Measurements from ENCODE around the gene MAGEA12.
"Not testable (repeated sequence)": the region's sequence is repeated elsewhere in the genome, so short reads cannot be mapped to it uniquely, and the experiment has no call there.

The MAGEA12 gene, protein sequence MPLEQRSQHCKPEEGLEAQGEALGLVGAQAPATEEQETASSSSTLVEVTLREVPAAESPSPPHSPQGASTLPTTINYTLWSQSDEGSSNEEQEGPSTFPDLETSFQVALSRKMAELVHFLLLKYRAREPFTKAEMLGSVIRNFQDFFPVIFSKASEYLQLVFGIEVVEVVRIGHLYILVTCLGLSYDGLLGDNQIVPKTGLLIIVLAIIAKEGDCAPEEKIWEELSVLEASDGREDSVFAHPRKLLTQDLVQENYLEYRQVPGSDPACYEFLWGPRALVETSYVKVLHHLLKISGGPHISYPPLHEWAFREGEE

DNA sequence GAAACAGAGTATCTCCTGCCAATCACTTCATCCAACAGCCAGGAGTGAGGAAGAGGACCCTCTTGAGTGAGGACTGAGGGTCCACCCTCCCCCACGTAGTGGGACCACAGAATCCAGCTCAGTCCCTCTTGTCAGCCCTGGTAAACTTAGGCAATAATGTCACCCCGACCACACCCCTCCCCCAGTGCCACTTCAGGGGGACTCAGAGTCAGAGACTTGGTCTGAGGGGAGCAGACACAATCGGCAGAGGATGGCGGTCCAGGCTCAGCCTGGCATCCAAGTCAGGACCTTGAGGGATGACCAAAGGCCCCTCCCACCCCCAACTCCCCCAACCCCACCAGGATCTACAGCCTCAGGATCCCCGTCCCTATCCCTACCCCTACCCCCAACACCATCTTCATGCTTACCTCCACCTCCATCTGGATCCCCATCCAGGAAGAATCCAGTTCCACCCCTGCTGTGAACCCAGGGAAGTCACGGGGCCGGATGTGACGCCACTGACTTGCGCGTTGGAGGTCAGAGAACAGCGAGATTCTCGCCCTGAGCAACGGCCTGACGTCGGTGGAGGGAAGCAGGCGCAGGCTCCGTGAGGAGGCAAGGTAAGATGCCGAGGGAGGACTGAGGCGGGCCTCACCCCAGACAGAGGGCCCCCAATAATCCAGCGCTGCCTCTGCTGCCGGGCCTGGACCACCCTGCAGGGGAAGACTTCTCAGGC lies at the start of gene MAGEA12, which contains the start of gene CSAG1:
Gene MAGEA12 (plus strand): TSS at position 497 of the 715 bp plus-strand sequence. CDS start 2,405 bp downstream, outside the sequence.
Gene CSAG1 (minus strand): TSS at position 461 of the 715 bp plus-strand sequence. CDS start 1,261 bp downstream, outside the sequence.
- DNase-seq = no peak

DNA sequence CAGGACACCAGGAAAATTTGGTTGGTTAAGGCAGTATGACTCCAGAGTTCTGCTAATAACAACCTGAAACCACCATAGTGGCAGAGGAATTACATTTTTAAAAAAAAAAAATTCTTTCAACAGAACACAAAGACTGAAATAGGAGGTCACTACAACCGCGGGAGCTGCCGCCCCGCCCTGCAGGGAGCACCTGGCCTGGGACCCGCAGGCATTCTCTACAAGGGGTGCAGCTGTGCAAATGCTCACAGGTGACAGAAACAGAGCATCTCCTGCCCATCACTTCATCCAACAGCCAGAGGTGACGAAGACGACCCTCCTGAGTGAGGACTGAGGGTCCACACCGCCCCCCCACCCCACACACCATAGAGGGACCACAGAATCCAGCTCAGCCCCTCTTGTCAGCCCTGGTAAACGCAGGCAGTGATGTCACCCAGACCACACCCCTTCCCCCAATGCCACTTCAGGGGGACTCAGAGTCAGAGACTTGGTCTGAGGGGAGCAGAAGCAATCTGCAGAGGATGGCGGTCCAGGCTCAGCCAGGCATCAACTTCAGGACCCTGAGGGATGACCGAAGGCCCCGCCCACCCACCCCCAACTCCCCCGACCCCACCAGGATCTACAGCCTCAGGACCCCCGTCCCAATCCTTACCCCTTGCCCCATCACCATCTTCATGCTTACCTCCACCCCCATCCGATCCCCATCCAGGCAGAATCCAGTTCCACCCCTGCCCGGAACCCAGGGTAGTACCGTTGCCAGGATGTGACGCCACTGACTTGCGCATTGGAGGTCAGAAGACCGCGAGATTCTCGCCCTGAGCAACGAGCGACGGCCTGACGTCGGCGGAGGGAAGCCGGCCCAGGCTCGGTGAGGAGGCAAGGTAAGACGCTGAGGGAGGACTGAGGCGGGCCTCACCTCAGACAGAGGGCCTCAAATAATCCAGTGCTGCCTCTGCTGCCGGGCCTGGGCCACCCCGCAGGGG lies 35.3 kb upstream of the MAGEA12 start, which contains the start of gene MAGEA3:
Gene MAGEA3 (plus strand): TSS at position 843 of the 980 bp plus-strand sequence. CDS start 2,039 bp downstream, outside the sequence.
- DNase-seq = not testable (repeated sequence)

DNA sequence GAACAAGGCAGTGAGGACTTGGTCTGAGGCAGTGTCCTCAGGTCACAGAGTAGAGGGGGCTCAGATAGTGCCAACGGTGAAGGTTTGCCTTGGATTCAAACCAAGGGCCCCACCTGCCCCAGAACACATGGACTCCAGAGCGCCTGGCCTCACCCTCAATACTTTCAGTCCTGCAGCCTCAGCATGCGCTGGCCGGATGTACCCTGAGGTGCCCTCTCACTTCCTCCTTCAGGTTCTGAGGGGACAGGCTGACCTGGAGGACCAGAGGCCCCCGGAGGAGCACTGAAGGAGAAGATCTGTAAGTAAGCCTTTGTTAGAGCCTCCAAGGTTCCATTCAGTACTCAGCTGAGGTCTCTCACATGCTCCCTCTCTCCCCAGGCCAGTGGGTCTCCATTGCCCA lies 33.2 kb upstream of the MAGEA12 start:
- DNase-seq = not testable (repeated sequence)

DNA sequence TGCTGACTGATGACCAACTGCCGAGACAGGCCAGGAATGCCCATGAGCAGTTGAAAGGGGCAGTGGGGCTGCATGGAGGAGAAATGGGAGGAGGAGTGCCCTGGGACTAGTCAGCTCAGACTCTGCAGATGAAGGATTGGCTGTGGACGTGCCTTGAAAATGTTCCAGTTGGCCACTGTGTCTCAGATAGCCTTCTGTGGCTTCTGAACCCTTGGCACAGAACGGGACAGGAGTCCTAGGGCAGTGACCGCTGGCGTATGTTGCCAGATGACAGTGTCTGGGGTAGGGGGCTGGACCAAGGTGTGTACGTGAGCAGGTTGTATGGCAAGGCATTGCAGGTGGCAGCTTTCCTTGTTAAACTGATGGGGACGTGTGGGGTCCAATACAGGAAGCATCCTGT lies 27.1 kb upstream of the MAGEA12 start:
- not testable (repeated sequence) for DNase-seq

DNA sequence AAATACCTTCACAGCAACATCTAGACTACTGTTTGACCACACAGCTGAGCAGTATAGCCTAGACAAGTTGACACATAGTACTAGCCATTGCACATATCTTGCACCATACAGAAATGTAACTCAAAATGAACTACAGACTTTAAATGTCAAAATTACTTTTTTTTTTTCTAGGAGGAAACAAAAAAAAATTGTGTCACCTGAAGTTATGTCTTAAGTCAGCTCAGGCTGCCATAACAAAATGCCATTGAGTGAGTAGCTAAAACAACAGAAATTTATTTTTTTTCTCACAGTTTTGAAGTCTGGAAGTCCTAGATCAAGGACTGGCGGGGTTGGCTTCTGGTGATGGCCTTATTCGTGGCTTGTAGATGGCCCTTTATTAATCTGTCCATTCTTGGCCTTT lies 24.4 kb upstream of the MAGEA12 start, which contains the start of gene CSAG2:
Gene CSAG2 (minus strand): TSS at position 101 of the 400 bp plus-strand sequence. CDS start 161 bp downstream, outside the sequence.
- DNase-seq = not testable (repeated sequence)

DNA sequence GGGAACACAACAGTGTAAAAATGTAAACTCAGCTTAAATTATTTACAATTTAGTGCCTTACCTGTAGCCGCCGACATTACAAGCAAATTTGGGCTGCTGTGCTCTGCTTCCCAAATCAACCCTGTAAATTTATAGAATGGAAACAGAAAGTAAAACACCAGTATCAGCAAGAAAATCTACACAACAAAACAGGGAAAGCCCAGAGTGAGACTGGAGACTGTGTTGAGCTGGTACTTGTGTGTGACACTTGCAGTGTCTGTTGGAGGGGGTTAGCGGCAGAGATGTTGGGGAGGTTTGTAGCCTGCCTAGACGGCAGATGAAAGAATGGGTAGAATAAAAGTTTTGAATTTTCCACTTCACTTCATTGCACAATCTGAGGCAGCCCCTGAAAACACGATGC lies 20.4 kb upstream of the MAGEA12 start:
- not testable (repeated sequence) for DNase-seq

DNA sequence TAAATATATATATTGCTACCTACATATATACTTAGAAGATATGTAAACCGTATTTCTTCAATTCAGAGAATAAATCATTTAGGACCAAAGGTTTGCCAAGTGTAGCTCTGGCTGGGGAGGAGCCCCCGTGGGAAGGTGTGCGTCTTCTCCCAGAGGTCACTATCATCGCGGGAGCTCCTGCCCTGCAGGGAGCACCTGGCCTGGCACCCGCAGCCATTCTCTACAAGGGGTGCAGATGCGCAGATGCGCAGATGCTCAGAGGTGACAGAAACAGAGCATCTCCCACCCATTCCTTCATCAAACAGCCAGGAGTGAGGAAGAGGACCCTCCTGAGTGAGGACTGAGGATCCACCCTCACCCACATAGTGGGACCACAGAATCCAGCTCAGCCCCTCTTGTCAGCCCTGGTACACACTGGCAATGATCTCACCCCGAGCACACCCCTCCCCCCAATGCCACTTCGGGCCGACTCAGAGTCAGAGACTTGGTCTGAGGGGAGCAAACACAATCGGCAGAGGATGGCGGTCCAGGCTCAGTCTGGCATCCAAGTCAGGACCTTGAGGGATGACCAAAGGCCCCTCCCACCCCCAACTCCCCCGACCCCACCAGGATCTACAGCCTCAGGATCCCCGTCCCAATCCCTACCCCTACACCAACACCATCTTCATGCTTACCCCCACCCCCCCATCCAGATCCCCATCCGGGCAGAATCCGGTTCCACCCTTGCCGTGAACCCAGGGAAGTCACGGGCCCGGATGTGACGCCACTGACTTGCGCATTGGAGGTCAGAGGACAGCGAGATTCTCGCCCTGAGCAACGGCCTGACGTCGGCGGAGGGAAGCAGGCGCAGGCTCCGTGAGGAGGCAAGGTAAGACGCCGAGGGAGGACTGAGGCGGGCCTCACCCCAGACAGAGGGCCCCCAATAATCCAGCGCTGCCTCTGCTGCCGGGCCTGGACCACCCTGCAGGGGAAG lies 19.5 kb upstream of the MAGEA12 start, which contains the start of gene MAGEA2B:
Gene MAGEA2B (plus strand): TSS at position 814 of the 973 bp plus-strand sequence. CDS start 2,479 bp downstream, outside the sequence.
- not testable (repeated sequence) for DNase-seq

DNA sequence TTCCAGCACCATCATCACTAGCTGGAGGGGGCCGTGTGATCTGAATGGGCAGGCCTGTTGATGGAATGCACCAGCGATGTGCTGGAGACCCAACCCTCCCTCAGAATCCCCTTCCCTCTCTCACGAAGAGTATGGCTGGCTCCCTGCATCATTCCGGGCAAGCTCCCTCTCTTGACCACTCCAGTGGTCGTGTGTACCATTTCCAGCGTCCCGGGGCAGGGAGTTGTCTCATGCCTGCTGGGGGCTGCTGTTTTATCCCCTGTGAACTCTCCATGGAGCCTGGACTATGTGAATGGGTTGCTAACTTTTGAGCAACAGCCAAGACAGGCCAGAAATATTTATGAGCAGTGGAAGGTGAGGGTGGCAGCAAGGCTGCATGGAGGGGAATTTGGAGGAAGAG lies 8.1 kb upstream of the MAGEA12 start:
- DNase-seq = no peak

DNA sequence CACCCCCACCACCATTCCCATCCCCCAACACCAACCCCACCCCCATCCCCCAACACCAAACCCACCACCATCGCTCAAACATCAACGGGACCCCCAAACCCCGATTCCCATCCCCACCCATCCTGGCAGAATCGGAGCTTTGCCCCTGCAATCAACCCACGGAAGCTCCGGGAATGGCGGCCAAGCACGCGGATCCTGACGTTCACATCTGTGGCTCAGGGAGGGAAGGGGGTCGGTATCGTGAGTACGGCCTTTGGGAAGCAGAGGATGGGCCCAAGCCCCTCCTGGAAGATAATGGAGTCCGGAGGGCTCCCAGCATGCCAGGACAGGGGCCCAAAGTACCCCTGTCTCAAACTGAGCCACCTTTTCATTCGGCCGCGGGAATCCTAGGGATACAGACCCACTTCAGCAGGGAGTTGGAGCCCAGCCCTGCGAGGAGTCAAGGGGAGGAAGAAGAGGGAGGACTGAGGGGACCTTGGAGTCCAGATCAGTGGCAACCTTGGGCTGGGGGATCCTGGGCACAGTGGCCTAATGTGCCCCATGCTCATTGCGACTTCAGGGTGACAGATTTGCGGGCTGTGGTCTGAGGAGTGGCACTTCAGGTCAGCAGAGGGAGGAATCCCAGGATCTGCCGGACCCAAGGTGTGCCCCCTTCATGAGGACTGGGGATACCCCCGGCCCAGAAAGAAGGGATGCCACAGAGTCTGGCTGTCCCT lies 744 bp downstream of the MAGEA12 start:
- DNase-seq = not testable (repeated sequence)

DNA sequence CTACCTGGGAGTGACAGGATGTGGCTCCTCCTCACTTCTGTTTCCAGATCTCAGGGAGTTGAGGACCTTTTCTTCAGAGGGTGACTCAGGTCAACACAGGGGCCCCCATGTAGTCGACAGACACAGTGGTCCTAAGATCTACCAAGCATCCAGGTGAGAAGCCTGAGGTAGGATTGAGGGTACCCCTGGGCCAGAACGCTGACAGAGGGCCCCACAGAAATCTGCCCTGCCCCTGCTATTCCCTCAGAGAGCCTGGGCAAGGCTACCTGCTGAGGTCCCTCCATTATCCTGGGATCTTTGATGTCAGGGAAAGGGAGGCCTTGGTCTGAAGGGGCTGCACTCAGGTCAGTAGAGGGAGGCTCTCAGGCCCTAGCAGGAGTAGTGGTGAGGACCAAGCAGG lies 1.5 kb downstream of the MAGEA12 start:
- DNase-seq = no peak

DNA sequence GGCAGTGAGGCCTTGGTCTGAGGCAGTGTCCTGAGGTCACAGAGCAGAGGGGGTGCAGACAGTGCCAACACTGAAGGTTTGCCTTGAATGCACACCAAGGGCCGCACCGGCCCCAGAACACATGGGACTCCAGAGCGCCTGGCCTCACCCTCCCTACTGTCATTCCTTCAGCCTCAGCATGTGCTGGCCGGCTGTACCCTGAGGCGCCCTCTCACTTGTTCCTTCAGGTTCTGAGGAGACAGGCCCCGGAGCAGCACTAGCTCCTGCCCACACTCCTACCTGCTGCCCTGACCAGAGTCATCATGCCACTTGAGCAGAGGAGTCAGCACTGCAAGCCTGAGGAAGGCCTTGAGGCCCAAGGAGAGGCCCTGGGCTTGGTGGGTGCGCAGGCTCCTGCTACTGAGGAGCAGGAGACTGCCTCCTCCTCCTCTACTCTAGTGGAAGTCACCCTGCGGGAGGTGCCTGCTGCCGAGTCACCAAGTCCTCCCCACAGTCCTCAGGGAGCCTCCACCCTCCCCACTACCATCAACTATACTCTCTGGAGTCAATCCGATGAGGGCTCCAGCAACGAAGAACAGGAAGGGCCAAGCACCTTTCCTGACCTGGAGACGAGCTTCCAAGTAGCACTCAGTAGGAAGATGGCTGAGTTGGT lies 2.4 kb downstream of the MAGEA12 start:
- no peak for DNase-seq

DNA sequence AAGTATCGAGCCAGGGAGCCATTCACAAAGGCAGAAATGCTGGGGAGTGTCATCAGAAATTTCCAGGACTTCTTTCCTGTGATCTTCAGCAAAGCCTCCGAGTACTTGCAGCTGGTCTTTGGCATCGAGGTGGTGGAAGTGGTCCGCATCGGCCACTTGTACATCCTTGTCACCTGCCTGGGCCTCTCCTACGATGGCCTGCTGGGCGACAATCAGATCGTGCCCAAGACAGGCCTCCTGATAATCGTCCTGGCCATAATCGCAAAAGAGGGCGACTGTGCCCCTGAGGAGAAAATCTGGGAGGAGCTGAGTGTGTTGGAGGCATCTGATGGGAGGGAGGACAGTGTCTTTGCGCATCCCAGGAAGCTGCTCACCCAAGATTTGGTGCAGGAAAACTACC lies 3.0 kb downstream of the MAGEA12 start:
- not testable (repeated sequence) for DNase-seq

DNA sequence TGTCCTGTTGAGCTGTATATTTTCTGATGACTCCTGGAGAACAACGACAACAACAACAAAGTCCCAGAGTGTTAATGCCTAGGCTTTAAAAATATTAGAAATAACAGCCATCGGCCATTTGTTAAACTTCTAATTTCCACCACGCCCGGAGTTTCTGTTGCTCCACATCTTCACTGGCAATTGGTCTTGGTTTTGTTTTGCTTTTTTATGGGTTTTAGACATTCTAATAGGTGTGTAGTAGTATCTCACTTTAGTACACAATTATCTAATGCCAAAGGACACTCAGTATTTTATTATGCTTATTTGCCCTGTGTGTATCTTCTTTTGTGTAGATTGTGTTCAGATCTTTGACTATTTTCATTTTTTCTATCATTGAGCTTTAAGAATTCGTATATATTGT lies 5.0 kb downstream of the MAGEA12 start:
- no peak for DNase-seq

DNA sequence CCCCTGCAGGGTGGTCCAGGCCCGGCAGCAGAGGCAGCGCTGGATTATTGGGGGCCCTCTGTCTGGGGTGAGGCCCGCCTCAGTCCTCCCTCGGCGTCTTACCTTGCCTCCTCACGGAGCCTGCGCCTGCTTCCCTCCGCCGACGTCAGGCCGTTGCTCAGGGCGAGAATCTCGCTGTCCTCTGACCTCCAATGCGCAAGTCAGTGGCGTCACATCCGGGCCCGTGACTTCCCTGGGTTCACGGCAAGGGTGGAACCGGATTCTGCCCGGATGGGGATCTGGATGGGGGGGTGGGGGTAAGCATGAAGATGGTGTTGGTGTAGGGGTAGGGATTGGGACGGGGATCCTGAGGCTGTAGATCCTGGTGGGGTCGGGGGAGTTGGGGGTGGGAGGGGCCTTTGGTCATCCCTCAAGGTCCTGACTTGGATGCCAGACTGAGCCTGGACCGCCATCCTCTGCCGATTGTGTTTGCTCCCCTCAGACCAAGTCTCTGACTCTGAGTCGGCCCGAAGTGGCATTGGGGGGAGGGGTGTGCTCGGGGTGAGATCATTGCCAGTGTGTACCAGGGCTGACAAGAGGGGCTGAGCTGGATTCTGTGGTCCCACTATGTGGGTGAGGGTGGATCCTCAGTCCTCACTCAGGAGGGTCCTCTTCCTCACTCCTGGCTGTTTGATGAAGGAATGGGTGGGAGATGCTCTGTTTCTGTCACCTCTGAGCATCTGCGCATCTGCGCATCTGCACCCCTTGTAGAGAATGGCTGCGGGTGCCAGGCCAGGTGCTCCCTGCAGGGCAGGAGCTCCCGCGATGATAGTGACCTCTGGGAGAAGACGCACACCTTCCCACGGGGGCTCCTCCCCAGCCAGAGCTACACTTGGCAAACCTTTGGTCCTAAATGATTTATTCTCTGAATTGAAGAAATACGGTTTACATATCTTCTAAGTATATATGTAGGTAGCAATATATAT lies 20.4 kb downstream of the MAGEA12 start, which contains the start of gene MAGEA2:
Gene MAGEA2 (minus strand): TSS at position 157 of the 965 bp plus-strand sequence. CDS start 2,479 bp downstream, outside the sequence.
- DNase-seq = not testable (repeated sequence)

DNA sequence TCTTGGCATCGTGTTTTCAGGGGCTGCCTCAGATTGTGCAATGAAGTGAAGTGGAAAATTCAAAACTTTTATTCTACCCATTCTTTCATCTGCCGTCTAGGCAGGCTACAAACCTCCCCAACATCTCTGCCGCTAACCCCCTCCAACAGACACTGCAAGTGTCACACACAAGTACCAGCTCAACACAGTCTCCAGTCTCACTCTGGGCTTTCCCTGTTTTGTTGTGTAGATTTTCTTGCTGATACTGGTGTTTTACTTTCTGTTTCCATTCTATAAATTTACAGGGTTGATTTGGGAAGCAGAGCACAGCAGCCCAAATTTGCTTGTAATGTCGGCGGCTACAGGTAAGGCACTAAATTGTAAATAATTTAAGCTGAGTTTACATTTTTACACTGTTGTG lies 21.3 kb downstream of the MAGEA12 start:
- DNase-seq = not testable (repeated sequence)

DNA sequence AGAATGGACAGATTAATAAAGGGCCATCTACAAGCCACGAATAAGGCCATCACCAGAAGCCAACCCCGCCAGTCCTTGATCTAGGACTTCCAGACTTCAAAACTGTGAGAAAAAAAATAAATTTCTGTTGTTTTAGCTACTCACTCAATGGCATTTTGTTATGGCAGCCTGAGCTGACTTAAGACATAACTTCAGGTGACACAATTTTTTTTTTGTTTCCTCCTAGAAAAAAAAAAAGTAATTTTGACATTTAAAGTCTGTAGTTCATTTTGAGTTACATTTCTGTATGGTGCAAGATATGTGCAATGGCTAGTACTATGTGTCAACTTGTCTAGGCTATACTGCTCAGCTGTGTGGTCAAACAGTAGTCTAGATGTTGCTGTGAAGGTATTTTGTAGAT lies 25.4 kb downstream of the MAGEA12 start, which contains the start of gene CSAG3:
Gene CSAG3 (plus strand): TSS at position 301 of the 400 bp plus-strand sequence.
- DNase-seq = not testable (repeated sequence)

DNA sequence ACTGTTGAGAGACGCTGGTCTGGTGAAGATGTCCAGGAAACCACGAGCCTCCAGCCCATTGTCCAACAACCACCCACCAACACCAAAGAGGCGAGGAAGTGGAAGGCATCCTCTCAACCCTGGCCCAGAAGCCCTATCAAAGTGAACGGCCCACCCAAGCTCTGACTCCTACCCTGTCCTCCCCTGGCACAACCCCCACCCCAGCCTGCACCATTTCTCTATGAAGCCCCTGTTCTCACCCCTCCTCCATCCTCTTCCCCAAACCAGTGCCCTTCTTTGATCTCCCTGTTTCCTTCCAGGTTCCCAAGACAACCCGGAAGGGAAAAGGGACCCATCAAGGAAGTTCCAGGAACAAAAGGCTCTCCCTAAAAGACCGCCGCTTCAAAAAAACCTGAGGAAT lies 26.0 kb downstream of the MAGEA12 start:
- DNase-seq = not testable (repeated sequence)

DNA sequence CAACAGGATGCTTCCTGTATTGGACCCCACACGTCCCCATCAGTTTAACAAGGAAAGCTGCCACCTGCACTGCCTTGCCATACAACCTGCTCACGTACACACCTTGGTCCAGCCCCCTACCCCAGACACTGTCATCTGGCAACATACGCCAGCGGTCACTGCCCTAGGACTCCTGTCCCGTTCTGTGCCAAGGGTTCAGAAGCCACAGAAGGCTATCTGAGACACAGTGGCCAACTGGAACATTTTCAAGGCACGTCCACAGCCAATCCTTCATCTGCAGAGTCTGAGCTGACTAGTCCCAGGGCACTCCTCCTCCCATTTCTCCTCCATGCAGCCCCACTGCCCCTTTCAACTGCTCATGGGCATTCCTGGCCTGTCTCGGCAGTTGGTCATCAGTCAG lies 28.0 kb downstream of the MAGEA12 start:
- not testable (repeated sequence) for DNase-seq

Data from MV-4-11 (cell line).